GM19438 (cell line): ENCODE results near the gene ZG16.
"Not testable (repeated sequence)": the region's sequence is repeated elsewhere in the genome, so short reads cannot be mapped to it uniquely, and the experiment has no call there.

Source experiments
- ATAC-seq: cut with Tn5 transposase; IDR thresholded peaks from one replicate; pipeline ENCODE4 v1.9.1; 2021; ENCODE audit warnings: low read depth; ENCODE audit not compliant: unreplicated experiment

Gene ZG16

DNA sequence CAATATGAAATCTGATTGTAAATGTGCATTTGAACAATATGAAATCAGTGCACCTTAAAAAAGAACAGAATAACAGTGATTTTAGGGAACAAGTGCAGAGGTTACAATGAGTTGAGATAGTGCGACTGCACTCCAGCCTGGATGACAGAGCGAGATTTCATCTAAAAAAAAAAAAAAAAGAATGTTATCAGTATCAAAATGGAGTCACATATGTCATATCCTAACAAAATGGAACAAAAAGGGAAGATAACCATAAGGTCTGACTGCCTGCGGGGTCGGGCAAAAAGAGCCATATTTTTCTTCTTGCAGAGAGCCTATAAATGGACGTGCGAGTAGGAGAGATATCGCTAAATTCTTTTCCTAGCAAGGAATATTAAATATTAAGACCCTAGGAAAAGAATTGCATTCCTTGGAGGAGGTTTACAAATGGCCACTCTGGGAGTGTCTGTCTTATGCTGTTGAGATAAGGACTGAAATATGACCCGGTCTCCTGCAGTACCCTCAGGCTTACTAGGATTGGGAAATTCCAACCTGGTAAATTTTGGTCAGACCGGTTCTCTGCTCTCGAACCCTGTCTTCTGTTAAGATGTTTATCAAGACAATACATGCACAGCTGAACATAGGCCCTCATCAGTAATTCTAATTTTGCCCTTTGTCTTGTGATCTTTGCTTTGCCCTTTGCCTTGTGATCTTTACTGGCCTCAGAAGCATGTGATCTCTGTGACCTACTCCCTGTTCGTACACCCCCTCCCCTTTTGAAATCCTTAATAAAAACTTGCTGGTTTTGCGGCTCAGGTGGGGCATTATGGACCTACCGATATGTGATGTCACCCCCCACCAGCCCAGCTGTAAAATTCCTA is 5.3 kb downstream of the ZG16 start:
- ATAC-seq = not testable (repeated sequence)

DNA sequence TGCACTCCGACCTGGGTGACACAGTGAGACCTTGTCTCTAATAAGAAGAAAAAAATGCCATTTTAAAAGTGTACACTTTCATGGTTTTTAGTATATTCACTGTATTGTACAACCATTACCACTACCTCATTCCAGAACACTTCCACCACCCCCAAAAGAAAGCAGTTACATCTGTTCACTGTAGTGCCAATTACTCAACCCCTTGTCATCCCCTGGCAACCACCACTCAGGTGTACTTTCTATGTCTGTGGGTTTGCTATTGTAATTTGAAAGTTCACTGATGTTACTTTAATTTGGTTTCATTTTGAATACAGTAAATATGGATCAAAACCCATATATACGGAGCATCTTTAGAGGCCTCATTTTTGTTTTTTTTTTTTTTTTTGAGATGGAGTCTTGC is 6.1 kb downstream of the ZG16 start:
- ATAC-seq = no peak

DNA sequence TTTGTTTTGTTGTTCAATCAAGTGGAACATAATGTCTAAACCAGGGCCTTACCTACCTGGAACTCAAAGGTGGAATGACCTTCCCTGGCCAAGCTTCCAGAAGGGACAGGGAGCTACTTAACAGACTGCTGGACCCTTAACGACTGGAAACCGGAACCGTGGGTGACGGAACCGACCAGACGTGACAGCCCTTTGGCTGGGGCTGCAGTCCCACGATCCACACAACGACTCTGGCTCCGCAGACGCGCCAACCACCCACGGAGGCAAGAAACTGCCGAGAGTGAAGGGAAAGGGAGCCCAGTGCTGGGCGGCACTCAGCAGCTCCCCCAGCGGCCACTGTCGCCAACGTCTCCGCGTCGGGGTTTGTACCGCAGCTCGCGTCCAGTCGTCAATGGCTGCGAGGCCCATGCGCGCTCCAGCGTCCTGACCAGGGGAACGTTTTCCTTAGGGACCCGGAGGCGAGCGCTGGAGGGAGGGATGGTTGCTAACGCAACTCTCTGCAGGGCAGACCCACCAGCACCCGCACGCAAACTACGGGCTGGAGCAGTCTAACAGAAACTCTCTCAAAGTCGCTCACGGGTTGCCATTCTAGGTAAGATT is 6.9 kb downstream of the ZG16 start:
- ATAC-seq = no peak

DNA sequence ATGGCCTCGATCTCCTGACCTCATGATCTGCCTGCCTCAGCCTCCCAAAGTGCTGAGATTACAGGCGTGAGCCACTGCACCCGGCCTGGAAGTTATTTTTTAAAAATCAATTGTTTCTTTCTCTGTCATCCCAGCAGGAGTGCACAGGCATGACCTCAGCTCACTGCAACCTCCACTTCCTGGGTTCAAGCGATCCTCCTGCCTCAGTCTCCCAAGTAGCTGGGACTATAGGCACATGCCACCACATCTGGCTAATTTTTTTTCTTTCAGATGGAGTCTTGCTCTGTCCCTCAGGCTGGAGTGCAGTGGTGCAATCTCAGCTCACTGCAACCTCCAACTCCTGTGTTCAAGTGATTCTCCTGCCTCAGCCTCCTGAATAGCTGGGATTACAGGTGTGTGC is 9.1 kb downstream of the ZG16 start:
- ATAC-seq = not testable (repeated sequence)

DNA sequence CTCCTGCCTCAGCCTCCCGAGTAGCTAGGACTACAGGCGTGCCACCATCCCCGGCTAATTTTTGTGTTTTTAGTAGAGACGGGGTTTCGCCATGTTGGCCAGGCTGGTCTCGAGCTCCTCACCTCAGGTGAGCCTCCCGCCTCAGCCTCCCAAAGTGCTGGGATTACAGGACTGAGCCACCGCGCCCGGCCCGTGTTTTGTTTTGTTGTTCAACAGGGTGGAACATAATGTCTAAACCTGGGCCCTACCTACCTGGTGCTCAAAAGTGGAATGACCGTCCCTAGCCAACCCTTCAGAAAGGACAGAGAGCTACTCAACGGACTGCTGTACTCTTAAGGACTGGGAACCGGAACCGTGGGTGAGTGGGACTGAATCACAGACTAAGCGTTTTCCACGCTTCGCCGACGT is 11.7 kb downstream of the ZG16 start:
- peak; percentile 9 for ATAC-seq

DNA sequence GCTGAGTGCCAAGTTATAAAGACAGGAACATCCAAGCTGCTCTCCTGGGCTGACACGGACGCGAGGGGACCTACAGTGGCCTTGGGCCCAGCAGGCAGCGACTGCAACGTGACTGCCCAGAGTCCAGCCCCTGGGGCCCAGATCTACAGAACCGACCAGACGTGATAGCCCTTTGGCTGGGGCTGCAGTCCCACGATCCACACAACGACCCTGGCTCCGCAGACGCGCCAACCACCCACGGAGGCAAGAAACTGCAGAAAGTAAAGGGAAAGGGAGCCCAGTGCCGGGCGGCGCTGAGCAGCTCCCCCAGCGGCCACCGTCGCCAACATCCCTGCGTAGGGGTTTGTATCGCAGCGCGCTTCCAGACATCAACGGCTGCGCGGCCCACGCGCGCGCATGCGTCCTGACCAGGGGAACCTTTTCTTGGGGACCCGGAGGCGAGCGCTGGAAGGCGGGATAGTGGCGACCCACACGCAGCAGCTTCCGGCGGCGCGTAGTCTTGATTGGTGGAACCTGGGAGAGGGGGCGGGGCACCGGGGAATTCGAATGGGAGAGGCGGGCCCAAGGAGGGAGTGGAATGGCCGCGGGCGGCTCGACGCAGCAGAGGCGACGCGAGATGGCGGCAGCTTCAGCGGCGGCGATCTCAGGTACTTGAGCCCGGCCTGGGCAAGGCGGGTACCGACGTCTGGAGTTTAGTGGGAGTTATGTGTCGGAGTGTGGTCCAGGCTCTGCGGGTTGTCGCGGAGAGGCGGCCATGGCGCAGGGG is 12.3 kb downstream of the ZG16 start, which contains the start of gene KIF22:
KIF22 (plus strand) TSS at position 569 of the 766 bp plus-strand sequence; CDS start at position 578, 9 bp downstream.
- ATAC-seq = peak; percentile 90

DNA sequence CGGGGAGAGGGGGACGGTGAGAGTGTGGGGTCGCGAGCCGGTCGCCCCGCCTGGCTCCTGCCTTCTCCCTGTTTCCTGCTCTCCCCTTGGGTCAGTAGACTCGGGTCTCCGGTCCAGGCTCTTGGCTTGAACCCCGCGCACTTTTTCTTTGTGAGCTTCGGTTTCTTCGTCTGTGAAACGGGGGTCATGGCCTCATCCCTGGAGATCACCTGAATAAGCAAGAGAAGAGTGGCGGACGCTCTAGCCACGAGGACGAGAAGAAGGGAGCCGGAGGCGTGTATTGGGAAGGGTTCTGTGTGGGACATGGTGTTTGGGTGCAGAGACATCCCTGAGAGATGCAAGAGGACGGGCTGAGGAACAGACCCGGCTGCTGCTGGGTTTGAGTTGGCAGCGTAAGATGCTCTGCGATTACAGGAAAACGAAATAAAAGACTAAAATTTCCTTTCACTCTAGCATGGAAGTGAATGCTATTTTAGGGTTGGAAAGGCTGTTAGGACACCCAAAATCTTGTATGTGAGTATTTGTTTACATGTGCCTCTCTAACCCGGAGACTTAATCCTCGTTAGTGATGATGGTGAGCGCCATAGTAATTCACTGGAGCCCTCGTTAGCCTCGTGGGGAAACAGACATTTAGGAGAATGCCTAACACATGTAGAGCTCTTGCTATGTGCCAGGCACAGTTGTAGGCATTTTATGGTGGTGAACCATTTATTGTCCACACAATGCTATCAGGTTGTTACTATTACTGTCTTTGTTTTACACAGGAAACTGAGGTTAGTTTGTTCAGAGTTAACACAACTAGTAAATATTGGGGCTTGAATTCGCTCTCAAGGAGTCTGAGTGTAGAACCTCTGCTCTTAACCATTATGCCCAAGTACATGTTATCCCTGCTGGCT is 13.1 kb downstream of the ZG16 start:
- no peak for ATAC-seq

DNA sequence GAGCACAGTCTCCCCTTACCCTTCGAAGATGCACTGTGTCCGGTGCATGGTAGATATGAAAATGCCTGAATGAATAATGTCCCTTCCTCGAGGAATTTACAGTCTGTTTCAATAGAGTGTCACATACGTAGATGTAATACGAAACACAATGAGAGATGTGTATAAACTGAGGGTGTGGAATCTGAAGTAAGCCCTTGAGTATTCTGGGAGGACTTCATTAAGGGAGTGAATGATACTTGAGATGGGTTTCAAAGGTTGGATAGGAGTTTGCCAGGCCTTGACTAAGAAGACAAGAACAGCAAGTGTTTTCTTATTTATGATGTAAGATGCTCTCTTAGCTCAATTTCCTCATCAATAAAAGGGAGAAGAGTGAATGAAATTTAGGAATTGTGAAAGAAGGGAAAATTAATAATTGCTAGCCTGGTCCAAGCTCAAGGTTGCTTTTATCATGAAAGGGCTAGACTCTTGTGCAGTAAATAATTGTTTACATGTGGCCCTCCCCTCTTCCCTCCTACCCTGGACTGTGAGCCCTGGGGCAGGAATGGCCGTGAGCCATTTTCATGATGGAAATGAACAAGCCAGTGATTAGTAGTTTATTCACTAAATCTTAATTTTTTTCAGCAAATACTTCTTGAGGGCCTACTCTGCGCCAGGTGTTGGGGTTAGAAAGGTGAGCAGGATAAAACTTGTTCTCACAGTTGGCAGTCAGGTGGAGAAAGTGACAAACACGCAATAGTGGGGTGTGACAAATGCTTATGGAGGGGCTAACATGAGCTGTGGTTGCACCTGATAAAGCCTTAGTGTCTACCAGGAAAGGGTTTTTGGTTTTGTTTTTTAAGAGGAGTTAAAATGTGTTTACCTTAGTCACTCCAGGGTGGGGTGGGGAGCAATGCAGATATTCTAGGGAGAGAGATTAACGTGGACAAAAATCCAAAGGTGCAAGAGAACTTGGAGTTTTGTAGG is 14.1 kb downstream of the ZG16 start:
- no peak for ATAC-seq

DNA sequence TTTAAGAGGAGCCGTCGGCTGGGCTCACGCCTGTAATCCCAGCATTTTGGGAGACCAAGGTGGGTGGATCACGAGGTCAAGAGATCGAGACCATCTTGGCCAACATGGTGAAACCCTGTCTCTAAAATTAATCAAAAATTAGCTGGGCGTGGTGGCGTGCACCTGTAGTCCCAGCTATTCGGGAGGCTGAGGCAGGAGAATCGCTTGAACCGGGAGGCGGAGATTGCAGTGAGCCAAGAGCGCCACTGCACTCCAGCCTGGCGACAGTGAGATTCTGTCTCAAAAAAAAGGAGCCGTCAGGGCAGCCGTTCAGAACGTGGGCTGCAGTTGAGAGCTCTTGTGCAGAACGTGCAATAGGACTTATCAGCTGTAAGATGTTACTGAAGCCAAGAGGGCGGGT is 15.1 kb downstream of the ZG16 start:
- not testable (repeated sequence) for ATAC-seq

DNA sequence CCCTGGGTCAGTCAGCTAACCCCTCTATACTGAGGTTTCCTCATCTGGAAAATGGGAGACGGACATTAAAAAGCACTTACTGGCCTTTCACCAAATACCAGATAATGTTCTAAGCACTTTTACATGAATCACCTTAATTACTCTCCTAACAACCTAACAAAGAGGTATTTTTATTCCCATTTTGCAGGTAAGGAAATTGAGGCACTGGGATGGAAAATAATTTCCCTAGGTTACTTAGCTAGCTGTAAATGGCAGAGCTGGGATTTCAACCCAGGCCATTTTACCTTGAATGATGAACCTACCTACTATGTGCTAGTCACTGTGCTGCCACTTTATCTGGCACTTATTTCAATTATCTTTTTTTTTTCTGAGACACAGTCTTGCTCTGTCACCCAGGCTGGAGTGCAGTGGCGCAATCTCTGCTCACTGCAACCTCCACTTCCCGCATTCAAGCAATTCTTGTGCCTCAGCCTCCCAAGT is 16.2 kb downstream of the ZG16 start:
- no peak for ATAC-seq

DNA sequence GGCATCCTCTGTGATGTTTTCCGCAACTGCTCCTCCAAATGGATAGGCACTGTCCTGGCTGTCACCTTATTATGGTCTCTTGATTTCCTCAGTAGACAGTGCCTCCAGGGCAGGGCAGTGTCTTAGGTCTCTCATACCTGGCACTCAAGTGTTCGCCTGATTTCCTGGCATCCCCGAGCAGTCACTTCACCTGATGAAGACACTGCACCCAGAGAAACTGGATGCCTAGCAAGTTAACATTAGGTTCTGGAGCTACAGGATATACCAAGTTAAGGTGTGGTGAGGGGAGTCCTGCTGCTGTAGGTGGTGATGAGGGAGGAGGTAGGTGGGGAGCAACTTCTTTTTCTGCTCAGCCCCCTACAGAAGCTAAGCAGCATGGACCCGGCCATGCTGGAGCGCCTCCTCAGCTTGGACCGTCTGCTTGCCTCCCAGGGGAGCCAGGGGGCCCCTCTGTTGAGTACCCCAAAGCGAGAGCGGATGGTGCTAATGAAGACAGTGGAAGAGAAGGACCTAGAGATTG is 24.4 kb downstream of the ZG16 start:
- ATAC-seq = no peak

DNA sequence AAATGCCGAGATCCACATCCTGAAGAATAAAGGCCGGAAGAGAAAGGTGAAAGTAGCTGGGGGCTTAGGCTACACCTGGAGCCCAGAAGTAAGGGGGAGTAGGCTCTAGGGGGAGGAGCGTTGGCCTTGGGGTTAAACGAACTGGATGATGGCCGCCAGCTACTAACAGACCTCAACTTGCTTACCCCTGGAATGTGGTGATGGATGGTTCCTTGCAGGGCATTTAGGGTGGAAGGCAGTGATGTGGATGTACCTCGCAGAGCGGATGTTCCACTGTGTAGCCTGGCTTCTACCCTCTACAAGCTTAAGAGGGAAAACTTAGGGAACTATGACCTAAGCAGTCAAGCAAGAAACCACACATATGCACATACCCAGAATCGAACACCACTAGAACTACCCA is 26.0 kb downstream of the ZG16 start:
- ATAC-seq = no peak

DNA sequence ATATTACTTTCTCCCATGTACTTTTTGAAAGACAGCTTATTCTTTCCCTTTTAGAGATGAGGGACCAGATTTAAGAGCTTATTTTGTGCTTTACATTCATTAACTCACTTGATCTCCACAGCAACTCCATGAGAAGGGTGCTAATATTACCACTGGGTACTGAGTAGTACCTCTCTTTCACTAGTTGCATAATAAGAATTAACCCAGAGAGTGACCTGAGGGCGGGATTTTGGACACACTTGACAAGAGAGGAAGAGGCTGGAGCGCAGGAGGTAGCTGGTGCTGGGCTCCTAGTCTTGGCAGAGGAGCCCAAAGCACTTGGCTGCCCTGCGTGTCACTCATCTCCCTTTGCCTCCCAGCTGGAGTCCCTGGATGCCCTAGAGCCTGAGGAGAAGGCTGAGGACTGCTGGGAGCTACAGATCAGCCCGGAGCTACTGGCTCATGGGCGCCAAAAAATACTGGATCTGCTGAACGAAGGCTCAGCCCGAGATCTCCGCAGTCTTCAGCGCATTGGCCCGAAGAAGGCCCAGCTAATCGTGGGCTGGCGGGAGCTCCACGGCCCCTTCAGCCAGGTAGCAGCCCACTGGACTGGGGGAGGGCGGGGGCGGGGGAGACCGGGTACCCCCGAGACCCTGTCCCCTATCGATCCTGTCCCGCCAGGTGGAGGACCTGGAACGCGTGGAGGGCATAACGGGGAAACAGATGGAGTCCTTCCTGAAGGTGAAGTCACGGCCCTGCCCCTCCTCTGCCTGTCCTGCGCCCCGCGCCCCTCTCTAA is 26.6 kb downstream of the ZG16 start:
- no peak for ATAC-seq

DNA sequence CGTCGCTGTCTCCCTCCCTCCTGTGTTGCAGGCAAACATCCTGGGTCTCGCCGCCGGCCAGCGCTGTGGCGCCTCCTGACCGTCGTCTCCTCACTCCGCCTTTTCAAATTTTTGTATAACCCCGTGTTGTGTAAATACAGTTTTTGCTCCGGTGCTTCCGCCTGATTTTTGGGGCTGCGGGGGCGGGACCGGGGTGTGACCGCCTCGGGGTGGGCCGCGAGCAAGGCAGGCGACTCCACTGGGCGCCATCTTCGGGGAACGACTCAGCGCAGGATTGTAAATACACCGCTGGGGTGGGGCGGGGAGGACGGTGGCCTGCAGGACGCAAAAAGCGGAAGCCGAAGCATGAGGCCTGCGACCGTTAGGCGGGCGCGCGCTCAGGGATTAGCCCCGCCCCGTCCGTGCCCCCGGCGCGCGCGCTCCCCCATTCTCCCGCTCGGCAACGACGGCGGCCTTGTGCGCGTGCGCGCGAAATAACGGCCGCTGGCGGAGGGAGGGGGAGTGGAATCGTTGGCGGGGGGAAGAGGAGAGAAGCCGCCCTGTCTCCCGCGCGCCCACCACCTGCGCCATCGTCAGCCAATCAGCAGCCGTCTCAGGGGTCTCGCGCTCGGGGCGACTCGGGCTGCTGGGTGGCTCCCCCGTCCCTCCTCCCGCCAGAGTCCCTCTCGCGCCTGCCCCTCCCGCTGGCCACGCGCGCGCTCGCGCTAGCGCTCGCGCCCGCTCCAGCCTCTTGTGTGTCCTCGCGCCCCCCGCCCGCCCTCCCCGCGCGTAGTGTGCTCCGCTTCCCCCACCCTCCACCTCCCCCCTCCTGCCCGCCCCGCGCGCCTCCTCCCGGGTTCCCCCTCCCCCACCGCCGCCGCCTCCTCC is 27.4 kb downstream of the ZG16 start:
- peak; percentile 47 for ATAC-seq

DNA sequence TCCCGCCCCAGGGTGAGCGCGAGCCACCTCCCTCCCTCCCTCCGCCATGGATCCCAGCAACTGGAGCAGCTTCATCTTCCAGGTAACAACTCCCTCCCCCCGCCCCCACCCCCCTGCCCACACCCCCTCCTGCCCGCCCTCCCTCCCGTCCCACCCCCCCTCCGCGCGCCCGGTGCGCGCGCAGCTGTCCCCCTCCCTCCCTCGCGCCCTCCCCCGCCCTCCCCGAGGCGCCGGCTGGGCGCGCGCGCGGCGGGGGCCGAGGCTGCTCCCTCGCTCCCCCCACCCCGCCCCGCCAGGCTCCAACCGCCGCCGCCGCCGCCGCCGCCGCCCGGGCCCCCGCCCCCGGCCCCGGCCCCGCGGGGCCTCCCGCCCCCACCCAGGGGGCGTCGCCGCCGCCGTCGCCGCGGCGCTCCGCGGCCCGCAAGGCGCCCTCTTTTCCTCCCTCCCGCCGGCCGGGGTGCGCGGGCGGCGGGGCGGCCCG is 28.1 kb downstream of the ZG16 start, which contains the start of gene MAZ:
MAZ (plus strand) TSS at position 431 of the 481 bp plus-strand sequence. CDS start 173 bp downstream, outside the sequence.
- ATAC-seq = no peak

DNA sequence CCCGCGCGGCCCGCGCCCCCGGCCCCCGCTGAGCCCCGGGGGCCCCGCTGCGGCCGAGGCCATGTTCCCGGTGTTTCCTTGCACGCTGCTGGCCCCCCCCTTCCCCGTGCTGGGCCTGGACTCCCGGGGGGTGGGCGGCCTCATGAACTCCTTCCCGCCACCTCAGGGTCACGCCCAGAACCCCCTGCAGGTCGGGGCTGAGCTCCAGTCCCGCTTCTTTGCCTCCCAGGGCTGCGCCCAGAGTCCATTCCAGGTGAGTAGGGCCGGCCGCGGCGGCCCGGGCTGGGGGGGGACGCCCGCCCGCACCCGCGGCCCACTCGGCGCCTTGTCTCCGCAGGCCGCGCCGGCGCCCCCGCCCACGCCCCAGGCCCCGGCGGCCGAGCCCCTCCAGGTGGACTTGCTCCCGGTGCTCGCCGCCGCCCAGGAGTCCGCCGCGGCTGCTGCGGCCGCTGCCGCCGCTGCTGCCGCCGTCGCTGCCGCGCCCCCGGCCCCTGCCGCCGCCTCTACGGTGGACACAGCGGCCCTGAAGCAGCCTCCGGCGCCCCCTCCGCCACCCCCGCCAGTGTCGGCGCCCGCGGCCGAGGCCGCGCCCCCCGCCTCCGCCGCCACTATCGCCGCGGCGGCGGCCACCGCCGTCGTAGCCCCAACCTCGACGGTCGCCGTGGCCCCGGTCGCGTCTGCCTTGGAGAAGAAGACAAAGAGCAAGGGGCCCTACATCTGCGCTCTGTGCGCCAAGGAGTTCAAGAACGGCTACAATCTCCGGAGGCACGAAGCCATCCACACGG is 28.8 kb downstream of the ZG16 start:
- ATAC-seq = no peak
